NK-92 (cell line): Measurements from ENCODE around the gene AP2A2.
"Not testable (repeated sequence)": the region's sequence is repeated elsewhere in the genome, so short reads cannot be mapped to it uniquely, and the experiment has no call there.

Experiments
- DNase-seq: peaks from one replicate; lab custom pipeline; 2025; ENCODE audit not compliant: unreplicated experiment; lab: John Stamatoyannopoulos, UW

The AP2A2 gene

DNA sequence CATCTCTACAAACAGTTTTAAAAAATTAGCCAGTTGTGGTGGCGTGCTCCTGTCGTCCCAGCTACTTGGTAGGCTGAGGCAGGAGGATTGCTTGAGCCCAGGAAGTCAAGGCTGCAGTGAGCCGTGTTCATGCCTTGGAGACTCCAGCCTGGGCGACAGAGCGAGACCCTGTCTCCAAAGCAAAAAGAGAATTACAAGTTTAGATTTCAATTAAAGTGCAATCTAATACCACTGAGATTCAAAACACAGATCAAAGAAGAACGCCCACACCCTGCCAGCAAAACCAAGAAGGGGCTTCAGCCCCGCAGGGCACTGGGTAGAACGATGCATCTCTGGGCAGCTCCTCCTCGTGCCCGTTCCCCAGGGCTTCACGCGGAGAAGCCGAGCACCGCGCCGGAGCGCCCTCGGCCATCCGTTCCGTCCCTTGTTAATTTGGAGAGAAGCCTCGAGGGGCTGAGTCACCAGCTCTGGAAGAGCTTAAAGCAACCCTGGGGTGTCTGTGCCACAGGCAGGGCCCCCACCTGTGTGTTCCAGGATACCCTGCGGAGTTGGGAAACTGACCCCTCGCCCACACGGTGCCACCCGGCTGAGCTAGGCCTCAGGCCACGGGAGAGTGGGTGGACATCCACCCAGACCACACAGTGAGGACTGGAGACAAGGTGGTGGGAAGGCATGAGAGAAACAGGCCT lies 47.0 kb downstream of the AP2A2 start:
- DNase-seq, result no peak

DNA sequence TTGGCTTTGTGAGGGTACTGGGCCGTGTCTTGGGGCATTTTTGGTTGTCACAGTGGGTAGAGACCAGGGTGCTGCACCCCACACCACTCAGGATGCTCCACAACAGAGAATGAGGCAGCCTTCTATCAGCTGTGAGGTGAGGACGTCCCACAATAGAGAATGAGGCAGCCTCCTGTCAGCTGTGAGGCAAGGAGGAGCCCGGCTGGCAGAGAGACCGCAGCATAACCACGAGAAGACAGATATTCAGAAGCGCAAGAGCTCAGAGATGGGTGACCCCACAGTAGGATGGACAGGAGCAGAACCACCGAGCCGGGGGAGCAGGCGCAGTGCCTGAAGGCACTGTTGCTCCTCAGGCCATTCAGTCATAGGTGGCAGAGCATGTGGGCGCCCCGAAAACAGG lies 47.6 kb downstream of the AP2A2 start:
- no peak for DNase-seq

DNA sequence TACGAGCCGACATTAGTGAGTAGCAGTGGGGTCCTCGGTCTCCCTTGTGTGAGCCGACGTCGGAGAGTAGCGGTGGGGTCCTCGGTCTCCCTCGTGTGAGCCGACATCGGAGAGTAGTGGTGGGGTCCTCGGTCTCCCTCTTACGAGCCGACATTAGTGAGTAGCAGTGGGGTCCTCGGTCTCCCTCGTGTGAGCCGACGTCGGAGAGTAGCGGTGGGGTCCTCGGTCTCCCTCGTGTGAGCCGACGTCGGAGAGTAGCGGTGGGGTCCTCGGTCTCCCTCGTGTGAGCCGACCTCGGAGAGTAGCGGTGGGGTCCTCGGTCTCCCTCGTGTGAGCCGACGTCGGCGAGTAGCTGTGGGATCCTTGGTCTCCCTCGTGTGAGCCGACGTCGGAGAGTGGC lies 49.7 kb downstream of the AP2A2 start:
- DNase-seq, result not testable (repeated sequence)

DNA sequence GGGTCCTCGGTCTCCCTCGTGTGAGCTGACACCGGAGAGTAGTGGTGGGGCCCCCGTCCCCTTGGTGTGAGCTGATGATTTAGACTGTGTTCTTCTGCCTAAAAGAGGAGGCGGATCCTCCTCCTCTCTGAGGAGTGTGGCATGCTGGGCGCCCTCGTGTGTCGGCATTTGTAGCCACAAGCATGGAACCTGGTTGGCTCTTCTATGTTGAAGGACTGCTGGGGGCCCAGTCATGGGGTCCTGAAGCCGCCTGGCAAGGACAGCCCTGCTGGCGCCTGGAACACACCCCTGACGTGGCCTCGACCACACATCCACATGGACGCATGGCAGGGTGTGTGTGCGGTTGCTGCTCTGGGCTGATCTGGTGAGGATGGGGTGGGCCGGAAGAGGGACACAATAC lies 50.2 kb downstream of the AP2A2 start:
- DNase-seq, result no peak

DNA sequence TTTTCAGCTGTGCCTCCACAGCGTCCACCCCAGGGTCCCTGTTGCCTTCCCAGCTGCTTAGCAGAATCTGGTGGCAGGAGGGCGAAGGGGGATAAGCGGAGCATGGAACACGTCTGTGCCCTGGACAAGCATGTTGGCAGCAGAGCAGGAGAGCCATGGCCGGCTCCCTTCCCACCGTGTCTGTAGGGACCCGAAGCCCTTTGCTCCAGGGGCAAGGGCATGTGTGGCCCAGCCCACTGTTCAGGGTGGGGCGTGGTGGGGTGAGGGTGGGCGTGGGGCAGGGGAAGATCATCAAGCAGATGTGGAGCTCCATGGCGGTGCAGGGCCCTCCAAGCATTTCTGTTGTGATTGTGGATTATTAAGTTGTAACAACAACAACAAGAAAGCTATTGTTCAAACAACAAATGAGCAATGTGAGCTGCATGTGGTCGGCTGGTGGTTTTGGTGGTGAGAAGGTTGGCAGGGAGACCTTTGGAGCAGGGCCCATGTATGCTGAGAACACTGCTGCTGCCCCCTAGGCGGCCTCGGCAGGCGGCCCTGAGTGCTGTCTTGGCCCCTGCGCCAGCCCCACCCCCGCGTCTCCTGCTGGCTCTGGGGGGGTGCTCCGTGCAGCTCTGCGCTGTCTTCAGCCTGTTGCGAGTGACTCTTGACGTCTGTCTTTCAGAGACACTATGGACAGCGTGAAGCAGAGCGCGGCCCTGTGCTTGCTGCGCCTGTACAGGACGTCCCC lies 50.9 kb downstream of the AP2A2 start:
- DNase-seq, result no peak

DNA sequence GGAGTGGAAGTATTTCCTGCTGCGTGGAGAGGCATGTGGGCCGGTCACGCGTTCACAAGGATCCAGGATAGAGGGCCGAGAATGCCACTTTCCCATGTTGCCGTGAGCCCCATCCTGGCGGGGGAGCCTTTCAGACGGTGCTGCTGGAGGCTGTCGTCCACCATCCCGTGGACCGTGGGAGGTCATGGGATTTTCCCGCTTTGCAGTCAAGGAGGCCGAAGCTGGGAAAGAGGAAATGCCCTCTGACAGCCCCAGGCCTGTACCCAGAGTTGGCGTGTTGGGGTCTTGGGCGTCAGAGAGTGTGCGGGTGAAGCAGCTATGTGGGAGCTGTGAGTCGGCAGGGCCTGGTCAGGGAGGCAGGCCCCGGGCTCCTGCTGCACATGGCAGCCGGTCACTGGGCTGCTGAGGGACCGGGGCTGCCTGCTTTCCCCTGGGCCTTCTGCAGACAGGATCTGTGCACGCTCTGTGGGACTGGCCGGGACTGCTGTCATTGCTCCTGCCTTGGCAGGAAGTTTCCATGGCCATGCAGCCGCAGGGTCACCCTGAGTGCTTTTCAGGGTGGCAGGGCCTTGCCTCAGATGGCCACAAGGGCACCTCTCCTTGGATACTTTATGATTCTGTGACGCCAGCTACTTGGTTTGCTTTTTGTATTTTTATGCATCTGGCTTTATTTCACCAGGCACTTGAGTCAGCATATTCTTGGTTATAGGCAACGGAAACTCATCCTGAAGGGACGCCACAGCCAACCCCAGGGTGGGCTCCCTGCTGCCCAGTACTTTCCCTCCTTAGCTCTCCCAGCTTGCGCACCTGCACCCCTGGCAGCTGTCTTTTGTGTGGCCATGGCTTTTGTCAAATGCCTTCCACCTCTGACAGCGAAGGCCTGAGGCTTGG lies 52.4 kb downstream of the AP2A2 start:
- no peak for DNase-seq

DNA sequence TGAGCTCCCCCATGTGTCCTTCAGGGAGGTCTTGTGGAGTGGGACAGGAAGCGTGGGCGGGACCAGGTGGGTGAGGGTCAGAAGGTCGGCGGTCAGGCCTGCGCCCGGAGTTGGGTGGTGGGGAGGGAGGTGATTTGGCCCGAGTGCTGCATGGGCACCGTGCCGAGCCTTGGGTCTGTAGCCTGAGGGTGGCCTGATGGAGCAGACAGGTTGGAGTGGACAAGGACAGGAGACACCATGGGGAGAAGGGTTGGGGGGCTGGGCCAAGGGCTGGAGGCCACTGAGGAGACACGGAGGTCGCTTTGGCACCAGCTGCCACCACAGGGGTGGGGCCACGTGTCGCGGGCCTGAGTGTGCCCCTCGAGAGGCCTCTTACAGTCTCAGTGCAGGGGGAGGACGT lies 53.1 kb downstream of the AP2A2 start:
- no peak for DNase-seq

DNA sequence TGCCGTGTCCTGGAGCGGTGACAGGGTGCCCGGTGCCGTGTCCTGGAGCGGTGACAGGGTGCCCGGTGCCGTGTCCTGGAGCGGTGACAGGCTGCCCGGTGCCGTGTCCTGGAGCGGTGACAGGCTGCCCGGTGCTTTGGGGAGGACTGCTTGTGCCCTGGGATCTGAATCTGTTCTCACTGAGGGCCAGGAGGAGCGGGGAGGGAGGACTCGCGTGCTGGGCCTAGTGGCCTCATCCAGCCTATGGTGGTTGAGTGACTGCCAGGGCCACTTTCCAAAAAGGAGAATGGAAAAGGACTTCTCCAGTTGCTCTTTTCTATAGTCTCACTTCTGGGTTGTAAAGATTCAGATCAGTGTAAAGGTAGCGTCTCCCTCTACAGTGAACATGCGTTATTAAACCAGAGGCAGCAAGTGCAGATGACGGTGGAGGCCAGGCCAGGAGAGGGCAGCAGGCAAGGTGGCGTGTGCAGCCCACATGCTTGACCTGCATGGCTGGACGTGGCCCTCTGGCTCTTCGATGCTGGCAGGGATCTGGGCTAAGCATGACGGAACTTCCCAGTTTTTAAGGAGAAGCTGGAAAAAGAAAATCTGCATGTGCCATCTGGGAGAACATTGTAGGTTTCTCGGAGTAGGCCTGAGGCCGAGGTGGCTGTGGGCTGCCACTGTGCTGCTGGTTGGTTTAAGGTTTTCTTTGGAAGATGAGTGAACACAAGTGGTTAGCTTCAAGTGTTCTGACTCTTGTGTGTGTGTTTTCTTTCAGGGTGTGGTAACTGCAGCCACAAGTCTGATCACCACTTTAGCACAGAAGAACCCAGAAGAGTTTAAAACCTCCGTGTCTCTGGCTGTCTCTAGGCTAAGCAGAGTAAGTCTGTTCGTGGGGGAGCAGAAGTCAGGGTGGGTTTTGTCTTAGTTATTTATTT lies 55.0 kb downstream of the AP2A2 start:
- no peak for DNase-seq

DNA sequence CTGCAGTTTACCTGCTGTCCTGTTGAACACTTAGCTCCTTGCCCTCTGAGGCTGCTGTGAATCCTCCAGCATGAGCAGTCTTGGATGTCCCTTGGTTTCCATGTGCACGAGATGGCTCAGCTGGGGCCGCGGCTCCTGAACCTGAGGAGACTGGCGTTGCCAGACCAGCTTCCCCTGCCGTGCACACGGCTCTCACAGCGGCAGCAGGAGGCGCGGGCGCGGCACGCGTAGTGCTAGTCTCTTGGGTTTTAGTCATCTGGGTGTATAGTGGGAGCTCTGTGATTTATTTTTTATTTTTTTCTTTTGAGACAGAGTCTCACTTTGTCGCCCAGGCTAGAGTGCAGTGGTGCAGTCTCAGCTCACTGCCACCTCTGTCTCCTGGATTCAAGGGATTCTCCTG lies 56.1 kb downstream of the AP2A2 start:
- no peak for DNase-seq

DNA sequence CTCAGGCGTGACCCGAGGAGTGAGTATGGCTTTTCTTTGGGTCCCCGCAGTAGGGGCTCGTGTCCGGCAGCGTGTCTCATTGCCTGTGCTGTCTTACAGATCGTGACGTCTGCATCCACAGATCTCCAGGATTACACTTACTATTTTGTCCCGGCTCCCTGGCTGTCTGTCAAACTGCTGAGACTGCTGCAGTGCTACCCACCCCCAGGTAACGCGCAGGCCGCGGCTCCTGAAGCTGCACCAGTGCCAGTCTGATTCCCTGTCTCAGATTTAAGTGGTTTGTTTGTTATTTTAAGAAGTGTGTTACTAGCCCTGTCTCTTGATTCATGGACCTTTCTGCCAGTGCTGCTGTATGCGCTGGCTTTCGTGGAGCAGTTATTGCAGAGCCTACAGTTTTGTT lies 58.9 kb downstream of the AP2A2 start:
- no peak for DNase-seq

DNA sequence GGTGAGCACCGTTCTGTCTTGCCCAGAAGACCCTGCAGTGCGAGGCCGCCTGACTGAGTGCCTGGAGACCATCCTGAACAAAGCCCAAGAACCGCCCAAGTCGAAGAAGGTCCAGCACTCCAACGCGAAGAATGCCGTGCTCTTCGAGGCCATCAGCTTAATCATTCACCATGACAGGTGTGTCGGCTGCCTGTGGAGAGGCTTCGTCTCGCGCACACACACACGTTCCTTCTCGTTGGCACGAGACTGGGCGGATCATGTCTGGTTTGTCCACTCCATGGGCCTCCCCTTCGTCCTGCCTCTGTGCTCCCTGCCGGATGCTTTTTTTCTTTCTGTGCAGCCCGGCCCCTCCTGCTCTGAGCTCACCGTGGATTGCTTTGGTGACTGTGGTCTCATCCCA lies 59.7 kb downstream of the AP2A2 start:
- no peak for DNase-seq

DNA sequence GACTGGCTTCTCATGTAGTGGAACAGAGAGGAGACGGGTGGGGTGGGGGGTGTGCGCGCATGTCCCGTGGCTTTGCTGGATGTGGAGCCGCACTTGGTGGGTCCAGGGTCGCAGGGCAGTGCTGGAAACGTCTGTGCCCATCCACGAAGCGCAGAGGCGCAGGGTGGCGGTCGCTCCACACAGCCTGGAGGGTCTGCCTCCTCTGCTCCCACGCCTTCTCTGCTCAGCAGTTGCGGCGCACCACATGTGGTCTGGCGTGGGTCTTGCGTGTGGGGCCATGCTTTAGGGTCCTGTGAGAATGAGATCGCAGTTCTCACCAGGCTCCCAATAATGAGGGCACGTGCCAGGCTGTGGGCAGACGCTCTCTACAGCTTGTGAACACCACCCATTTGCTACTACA lies 60.2 kb downstream of the AP2A2 start:
- DNase-seq, result no peak

DNA sequence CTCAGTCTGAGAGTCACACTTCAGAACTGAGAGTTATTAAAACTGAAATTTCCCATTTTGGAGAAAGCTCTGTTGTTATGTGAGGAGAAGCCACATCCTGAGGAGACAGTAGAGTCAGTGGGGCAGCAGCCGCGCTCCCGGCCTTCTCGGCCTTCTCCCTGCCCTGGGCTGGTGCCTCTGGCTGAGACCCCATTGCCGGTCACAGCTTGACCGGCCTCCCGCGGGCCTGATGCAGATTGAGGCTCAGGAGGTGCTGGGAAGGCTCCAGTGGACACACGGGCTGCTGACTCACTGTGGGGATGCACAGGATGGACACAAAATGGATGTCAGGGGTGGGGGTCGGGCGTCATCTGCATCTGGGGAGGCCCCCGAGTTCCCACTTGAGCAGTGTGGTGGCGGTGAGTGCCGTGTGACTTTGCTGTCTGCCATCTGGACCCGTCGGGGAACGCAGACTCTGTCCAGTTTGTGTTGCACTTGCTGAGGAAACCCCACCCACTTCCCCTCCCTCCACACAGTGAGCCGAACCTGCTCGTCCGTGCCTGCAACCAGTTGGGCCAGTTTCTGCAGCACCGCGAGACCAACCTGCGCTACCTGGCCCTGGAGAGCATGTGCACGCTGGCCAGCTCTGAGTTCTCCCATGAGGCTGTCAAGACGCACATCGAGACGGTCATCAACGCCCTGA lies 60.7 kb downstream of the AP2A2 start:
- DNase-seq, result no peak

DNA sequence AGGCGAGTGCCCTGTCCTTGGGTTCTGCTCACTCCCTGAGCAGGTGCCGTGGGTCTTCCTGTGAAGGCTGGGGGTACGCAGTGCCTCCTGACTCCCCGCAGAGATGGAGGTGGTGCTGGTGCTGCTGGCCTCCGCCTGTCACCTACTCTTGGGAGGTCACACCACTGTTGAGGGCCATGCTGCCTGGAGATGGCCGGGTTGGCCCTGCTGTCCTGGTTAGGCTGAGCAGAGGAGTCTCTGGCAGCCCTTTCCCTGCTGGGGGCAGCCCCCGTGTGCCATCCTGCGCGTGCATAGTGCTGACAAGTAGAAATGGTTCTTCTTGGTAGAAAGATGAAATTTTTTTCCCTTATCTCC lies 61.3 kb downstream of the AP2A2 start:
- DNase-seq, result no peak

DNA sequence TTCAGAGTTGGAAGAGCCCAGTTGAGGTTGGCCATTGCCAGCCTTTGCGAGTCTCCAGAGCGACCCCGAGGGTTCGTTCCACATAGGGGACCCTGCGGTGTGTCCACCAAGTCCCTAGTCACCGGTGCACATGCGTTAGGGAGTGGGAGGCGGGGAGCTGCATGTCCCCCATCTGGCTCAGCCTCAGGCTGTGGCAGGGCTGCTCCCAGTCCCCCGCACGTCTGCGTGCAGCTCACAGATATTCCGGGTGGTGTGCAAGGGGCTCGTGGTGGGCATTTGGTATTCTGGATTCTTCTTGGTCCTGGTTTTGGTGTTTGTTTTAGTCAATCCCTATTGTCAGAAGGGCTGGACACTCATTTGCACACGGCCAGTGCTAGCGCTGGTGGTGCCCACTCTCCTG lies 62.0 kb downstream of the AP2A2 start:
- no peak for DNase-seq

DNA sequence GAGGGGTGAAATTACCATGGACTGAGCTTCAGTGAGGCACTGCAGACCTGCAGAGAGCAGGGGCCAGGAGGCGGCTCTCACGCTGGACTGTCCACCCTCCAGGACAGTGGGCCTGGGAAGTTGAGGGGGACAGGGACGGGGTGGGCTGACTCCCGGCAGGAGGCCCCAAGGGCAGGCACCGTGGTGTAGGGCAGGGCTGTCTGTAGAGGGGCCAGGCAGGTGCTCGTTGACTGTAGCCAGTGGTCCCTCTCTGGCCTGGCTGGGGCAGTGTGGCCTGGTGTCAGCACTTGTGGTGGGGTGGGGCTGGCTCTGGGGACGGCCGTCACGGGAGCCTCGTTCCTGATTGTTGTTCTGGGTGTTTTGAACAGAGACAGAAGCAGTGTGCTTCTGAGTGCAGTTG lies 64.4 kb downstream of the AP2A2 start:
- DNase-seq, result no peak

DNA sequence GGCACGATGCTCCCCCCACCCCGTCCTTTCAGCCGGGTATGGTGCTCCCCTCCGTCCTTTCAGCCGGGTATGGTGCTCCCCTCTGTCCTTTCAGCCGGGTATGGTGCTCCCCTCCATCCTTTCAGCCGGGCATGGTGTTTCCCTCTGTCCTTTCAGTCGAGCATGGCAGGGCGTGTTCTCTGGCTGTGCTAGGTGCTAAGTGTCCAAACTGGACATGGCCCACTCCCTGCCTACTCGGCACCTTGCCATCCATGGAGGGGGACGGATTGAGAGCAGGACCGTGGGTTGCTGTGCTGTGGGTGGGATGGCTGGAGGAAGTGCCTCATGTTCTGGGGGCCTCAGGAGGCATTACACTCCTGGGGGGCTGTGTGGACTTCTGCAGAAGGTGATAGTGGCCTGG lies 65.4 kb downstream of the AP2A2 start:
- no peak for DNase-seq

DNA sequence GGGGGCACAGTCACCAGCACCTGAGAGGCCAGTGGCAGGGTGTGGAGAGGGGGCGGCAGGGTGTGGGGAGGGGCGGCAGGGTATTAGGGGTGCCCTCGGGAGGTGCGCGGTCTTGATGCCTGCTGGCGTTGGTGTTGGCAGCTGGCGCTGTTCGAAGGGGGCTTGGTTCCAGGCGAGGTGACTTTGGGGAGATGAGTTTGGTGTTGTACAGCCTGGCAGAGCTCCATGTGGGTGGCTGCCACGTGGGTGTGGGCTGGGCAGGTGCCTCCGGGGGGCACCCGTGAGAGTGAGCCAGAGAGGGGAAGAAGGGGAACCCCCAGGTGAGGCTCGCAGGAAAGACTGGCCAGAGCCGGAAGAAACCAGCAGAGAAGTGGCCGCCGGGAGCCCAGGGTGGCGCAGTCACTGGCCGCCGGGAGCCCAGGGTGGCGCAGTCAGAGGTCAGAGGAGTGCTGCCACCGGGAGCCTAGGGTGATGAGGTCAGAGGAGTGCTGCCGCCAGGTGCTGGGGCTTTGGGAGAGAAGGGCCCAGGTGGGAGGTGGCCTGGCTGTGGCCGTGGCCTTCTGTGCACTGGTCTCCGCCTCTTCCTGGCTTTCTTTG lies 66.1 kb downstream of the AP2A2 start:
- no peak for DNase-seq

DNA sequence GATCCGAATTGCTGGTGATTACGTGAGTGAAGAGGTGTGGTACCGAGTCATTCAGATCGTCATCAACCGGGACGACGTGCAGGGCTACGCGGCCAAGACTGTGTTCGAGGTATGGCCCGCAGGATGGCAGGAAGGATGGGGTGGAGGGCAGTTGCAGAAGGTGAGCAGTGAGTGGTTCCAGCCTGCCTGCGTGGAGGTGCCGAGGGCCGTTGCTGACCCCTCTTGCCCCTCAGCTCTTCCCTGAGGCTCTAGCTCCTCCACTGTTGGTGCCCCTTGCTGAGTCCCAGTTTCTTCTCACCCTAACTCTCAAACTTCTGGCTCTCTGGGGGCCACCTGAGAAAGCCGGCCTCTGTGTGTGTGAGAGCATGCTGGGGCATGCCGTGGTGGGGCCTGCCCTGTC lies 66.9 kb downstream of the AP2A2 start:
- DNase-seq, result no peak

DNA sequence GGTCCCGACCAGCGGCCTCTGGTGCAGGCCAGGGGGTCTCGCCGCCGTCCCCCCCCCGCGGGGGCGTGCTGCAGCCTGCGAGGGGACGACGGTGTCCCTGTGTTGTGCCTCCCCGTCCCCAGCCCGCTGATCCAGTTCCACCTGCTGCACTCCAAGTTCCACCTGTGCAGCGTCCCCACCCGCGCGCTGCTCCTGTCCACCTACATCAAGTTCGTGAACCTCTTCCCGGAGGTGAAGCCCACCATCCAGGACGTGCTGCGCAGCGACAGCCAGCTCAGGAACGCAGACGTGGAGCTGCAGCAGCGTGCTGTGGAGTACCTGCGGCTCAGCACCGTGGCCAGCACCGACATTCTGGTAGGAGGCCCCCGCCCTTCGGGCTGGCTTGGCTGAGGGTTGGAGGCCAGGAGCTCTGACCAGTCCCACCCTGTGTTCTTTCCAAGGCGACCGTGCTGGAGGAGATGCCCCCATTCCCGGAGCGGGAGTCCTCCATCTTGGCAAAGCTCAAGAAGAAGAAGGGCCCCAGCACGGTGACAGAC lies 68.0 kb downstream of the AP2A2 start:
- DNase-seq, result no peak
